ENCODE results near the gene TSPEAR. TPM values are rescaled to one million over a fixed set of nuclear protein-coding genes. Genes with fewer than 3 reads are reported as not detected.

Gene TSPEAR
- total RNA-seq, 2 experiments from 2014 or later, result not detected

- Histone ChIP-seq H3K36me3 (ENCODE audit: insufficient read depth, low read length) (no peaks in the 10 kb centered on the region), H3K4me3 (ENCODE audit: low read depth, low read length, poor library complexity, severe bottlenecking) (no peak overlapping the region), H3K4me2 (ENCODE audit: low read length) (no peak overlapping the region), H2AFZ (ENCODE audit: low read length) (no peak overlapping the region), H3K79me2 (ENCODE audit: insufficient read depth, low read depth, low read length) (no peaks in the 10 kb centered on the region), H3K27ac (ENCODE audit: low read depth, low read length, poor library complexity, severe bottlenecking) (no peak overlapping the region), H4K20me1 (ENCODE audit: insufficient read depth, low read length) (no peaks in the 10 kb centered on the region), H3K9me3 (ENCODE audit: low read length) (peaks cover 20% of the 10 kb centered on the region), H3K9me2 (ENCODE audit: insufficient read depth, low read length) (no peaks in the 10 kb centered on the region), H3K4me1 (ENCODE audit: insufficient read depth, low read length, poor library complexity, severe bottlenecking) (peaks cover 7% of the 10 kb centered on the region)
- TF ChIP-seq EZH2phosphoT487 (IDR thresholded peaks at IDR 0.05; ENCODE audit: borderline replicate concordance, low read depth, low read length) (no peak), CTCF (conservative IDR thresholded peaks at IDR 0.05; ENCODE audit: low read length) (no peak)
- BruUV-seq (replicated peaks), result no TSS peak
- intact Hi-C loops (cut with micrococcal nuclease; ENCODE audit: unreplicated experiment), result no loop called here
- ChIA-PET POLR2A (no interaction called here), CTCF (ENCODE audit: unreplicated experiment) (no interaction called here)
- DNase-seq (ENCODE audit: low spot score), result no peak
These were observed 166.8 kb downstream of the TSPEAR start for GRCh38 chr21:44544566-44544965.

GRCh38 chr21:44542716-44543115 lies 168.7 kb downstream of the TSPEAR start:
- intact Hi-C loops (cut with micrococcal nuclease; ENCODE audit: unreplicated experiment), result no loop called here
- H3K27ac ChIP-seq (ENCODE audit: low read depth, low read length, poor library complexity, severe bottlenecking), result no peak overlapping the region
- ChIA-PET CTCF (ENCODE audit: unreplicated experiment) (no interaction called here), POLR2A (no interaction called here)
- no peak overlapping the region for H3K4me2 ChIP-seq (ENCODE audit: low read length)
- no peaks in the 10 kb centered on the region for H3K36me3 ChIP-seq (ENCODE audit: insufficient read depth, low read length)
- no peaks in the 10 kb centered on the region for H4K20me1 ChIP-seq (ENCODE audit: insufficient read depth, low read length)
- no peak overlapping the region for H3K4me3 ChIP-seq (ENCODE audit: low read depth, low read length, poor library complexity, severe bottlenecking)
- H3K9me2 ChIP-seq (ENCODE audit: insufficient read depth, low read length), result no peaks in the 10 kb centered on the region
- no TSS peak for BruUV-seq (replicated peaks)
- H2AFZ ChIP-seq (ENCODE audit: low read length), result no peak overlapping the region
- TF ChIP-seq EZH2phosphoT487 (IDR thresholded peaks at IDR 0.05; ENCODE audit: borderline replicate concordance, low read depth, low read length) (no peak), CTCF (conservative IDR thresholded peaks at IDR 0.05; ENCODE audit: low read length) (no peak)
- no peak for DNase-seq (ENCODE audit: low spot score)
- peaks cover 20% of the 10 kb centered on the region for H3K9me3 ChIP-seq (ENCODE audit: low read length)
- peaks cover 5% of the 10 kb centered on the region for H3K4me1 ChIP-seq (ENCODE audit: insufficient read depth, low read length, poor library complexity, severe bottlenecking)
- no peaks in the 10 kb centered on the region for H3K79me2 ChIP-seq (ENCODE audit: insufficient read depth, low read depth, low read length)

- no peaks in the 10 kb centered on the region for H3K36me3 ChIP-seq (ENCODE audit: insufficient read depth, low read length)
- no peak overlapping the region for H2AFZ ChIP-seq (ENCODE audit: low read length)
- intact Hi-C loops (cut with micrococcal nuclease; ENCODE audit: unreplicated experiment), result no loop called here
- H3K4me2 ChIP-seq (ENCODE audit: low read length), result no peak overlapping the region
- CTCF ChIA-PET (ENCODE audit: unreplicated experiment), result no interaction called here
- no peaks in the 10 kb centered on the region for H3K79me2 ChIP-seq (ENCODE audit: insufficient read depth, low read depth, low read length)
- no peaks in the 10 kb centered on the region for H3K9me2 ChIP-seq (ENCODE audit: insufficient read depth, low read length)
- H3K9me3 ChIP-seq (ENCODE audit: low read length), result peaks cover 9% of the 10 kb centered on the region; the same call in 1 of the 2 replicates
- POLR2A ChIA-PET, result interaction anchor here (0.7 kb wide), 1 partner anchor 1241 kb away, joined by 3 read pairs; no protein-coding TSS in a partner anchor
- H3K4me1 ChIP-seq (ENCODE audit: insufficient read depth, low read length, poor library complexity, severe bottlenecking), result no peaks in the 10 kb centered on the region
- no peak for TF ChIP-seq EZH2phosphoT487 (IDR thresholded peaks at IDR 0.05; ENCODE audit: borderline replicate concordance, low read depth, low read length)
- TF ChIP-seq CTCF (conservative IDR thresholded peaks at IDR 0.05; ENCODE audit: low read length), result no peak
- H3K4me3 ChIP-seq (ENCODE audit: low read depth, low read length, poor library complexity, severe bottlenecking), result no peak overlapping the region
- no TSS peak for BruUV-seq (replicated peaks)
- H4K20me1 ChIP-seq (ENCODE audit: insufficient read depth, low read length), result no peaks in the 10 kb centered on the region
- H3K27ac ChIP-seq (ENCODE audit: low read depth, low read length, poor library complexity, severe bottlenecking), result no peak overlapping the region
- no peak for DNase-seq (ENCODE audit: low spot score)
These were observed 170.6 kb downstream of the TSPEAR start for GRCh38 chr21:44540741-44541288.

Measured in OCI-LY7 (cell line).